Naive thymus-derived CD4-positive, alpha-beta T cell (primary cell): Measurements from ENCODE around the gene PPM1H. TPM values are rescaled to one million over a fixed set of nuclear protein-coding genes. Genes with fewer than 3 reads are reported as not detected.
"Not testable (repeated sequence)": the region's sequence is repeated elsewhere in the genome, so short reads cannot be mapped to it uniquely, and the experiment has no call there.

Experiments used
- ATAC-seq: fragments of 150-1000 bp; cut with Tn5 transposase; 2 replicates; pipeline ENCODE4 v1.10.0; 2021; ENCODE audit warnings: mild to moderate bottlenecking, moderate library complexity
- CTCF ChIA-PET: fragments of 350-600 bp; sonication (Branson Sonifier 250); formaldehyde crosslinking; loops from one replicate; lab custom pipeline; 2021; ENCODE audit warnings: antibody characterized with exemption; lab: Charles Lee
- POLR2A ChIA-PET: fragments of 350-600 bp; sonication (Branson Sonifier 250); formaldehyde crosslinking; loops from one replicate; lab custom pipeline; 2021; ENCODE audit warnings: antibody characterized with exemption, inconsistent platforms; lab: Charles Lee
- DNase-seq, 9 donors: peaks; one replicate each; pipeline versions ENCODE4 v3.0.0 to v3.0.0-alpha.2; 2020 to 2022; ENCODE audit warnings: mixed read lengths in 1 of 9
- H3K27ac ChIP-seq: one replicate; pipeline ENCODE4 v1.7.0; 2013; ENCODE audit warnings: mild to moderate bottlenecking, low read depth, low read length, moderate library complexity
- H3K27me3 ChIP-seq, 2 donors: one replicate each; pipeline ENCODE4 v1.7.0; 2013; ENCODE audit warnings: low read length in 2 of 2, mild to moderate bottlenecking in 2 of 2, moderate library complexity in 2 of 2; ENCODE audit not compliant: control insufficient read depth in 2 of 2, insufficient read depth in 2 of 2
- H3K36me3 ChIP-seq, 3 experiments: 1 replicate in 2 of 3; 2 replicates in 1 of 3; pipeline ENCODE4 v1.7.0; 2013; ENCODE audit warnings: low read length in 3 of 3, mild to moderate bottlenecking in 3 of 3, moderate library complexity in 1 of 3; ENCODE audit not compliant: insufficient read depth in 3 of 3, control insufficient read depth in 2 of 3
- H3K4me1 ChIP-seq, 2 donors: one replicate each; pipeline ENCODE4 v1.7.0; 2013; ENCODE audit warnings: low read length in 2 of 2, mild to moderate bottlenecking in 2 of 2, moderate library complexity in 1 of 2; ENCODE audit not compliant: control insufficient read depth in 2 of 2, insufficient read depth in 2 of 2
- H3K4me3 ChIP-seq: 2 replicates; pipeline ENCODE4 v1.7.0; 2013; ENCODE audit warnings: mild to moderate bottlenecking, low read length
- H3K9me3 ChIP-seq, 3 experiments: 1 replicate in 2 of 3; 2 replicates in 1 of 3; pipeline ENCODE4 v1.7.0; 2013; ENCODE audit warnings: low read length in 3 of 3; ENCODE audit not compliant: control insufficient read depth in 2 of 3
- H3K27ac Mint-ChIP-seq, 9 donors: one replicate each; pipeline ENCODE4 v1.8.0; 2020 to 2022; ENCODE audit warnings: mixed read lengths in 9 of 9, mild to moderate bottlenecking in 8 of 9, moderate library complexity in 5 of 9, inconsistent platforms in 2 of 9
- H3K27me3 Mint-ChIP-seq, 5 donors: one replicate each; pipeline ENCODE4 v1.8.0; 2021 to 2022; ENCODE audit warnings: mixed read lengths in 5 of 5, mild to moderate bottlenecking in 1 of 5
- H3K36me3 Mint-ChIP-seq, 5 donors: one replicate each; pipeline ENCODE4 v1.8.0; 2020 to 2022; ENCODE audit warnings: mixed read lengths in 5 of 5, mild to moderate bottlenecking in 3 of 5, inconsistent platforms in 1 of 5
- H3K4me1 Mint-ChIP-seq, 7 donors: one replicate each; pipeline ENCODE4 v1.8.0; 2020 to 2022; ENCODE audit warnings: mixed read lengths in 7 of 7, mild to moderate bottlenecking in 3 of 7, inconsistent platforms in 1 of 7
- H3K4me3 Mint-ChIP-seq, 10 donors: one replicate each; pipeline ENCODE4 v1.8.0; 2020 to 2022; ENCODE audit warnings: mild to moderate bottlenecking in 10 of 10, mixed read lengths in 10 of 10, moderate library complexity in 6 of 10, inconsistent platforms in 2 of 10
- H3K9me3 Mint-ChIP-seq, 11 donors: one replicate each; pipeline ENCODE4 v1.8.0; 2020 to 2022; ENCODE audit warnings: mixed read lengths in 11 of 11, mild to moderate bottlenecking in 4 of 11, inconsistent platforms in 1 of 11, moderate library complexity in 1 of 11
- intact Hi-C, 2 donors: fragments of 100-400 bp; cut with micrococcal nuclease; formaldehyde crosslinking; loops; one replicate each; pipeline ENCODE4 v1.15.1; 2023
- polyA plus RNA-seq, 2 donors: library from polyadenylated mRNA; unstranded; fragments of 300-500 nt; fragmentation: Illumina TruSeq; gene quantifications; one replicate each; pipeline ENCODE4 v1.2.3, GENCODE V29; 2021
- total RNA-seq, 6 experiments: library from RNA in 5 of 6; stranded (reverse) in 5 of 6; gene quantifications; 1 replicate in 5 of 6; 2 replicates in 1 of 6; pipeline ENCODE4 v1.2.3 and lab custom pipeline; 2021 to 2026

PPM1H gene
- total and polyA plus RNA-seq, 7 experiments from 2014 or later: 0.08 to 2.1 (median 0.34) TPM; not detected in 4

- H3K4me1 ChIP-seq: no peaks in the 10 kb centered on the region
- intact Hi-C loops: no loop called here
- no peak overlapping the region for H3K4me3 ChIP-seq
- no peak overlapping the region for H3K27ac ChIP-seq
- H3K9me3 ChIP-seq: peaks cover 0 to 8% (median 0%) of the 10 kb centered on the region in 3 experiments
- Mint-ChIP-seq H3K9me3 (peaks cover 0 to 14% (median 2%) of the 10 kb centered on the region in 11 donors), H3K27ac (no peak overlapping the region), H3K4me3 (no peak overlapping the region), H3K4me1 (peaks cover 0 to 4% (median 0%) of the 10 kb centered on the region in 7 donors), H3K36me3 (peaks cover 0 to 5% (median 0%) of the 10 kb centered on the region in 5 donors), H3K27me3 (peaks cover 6 to 14% (median 12%) of the 10 kb centered on the region in 5 donors)
- CTCF ChIA-PET: no interaction called here
- H3K27me3 ChIP-seq: no peaks in the 10 kb centered on the region
- no peaks in the 10 kb centered on the region for H3K36me3 ChIP-seq
- DNase-seq (no peak), ATAC-seq (no peak)
- POLR2A ChIA-PET: no interaction called here
Observed at GRCh38 chr12:62676521-62677307, 258.2 kb downstream of the PPM1H start.

DNA sequence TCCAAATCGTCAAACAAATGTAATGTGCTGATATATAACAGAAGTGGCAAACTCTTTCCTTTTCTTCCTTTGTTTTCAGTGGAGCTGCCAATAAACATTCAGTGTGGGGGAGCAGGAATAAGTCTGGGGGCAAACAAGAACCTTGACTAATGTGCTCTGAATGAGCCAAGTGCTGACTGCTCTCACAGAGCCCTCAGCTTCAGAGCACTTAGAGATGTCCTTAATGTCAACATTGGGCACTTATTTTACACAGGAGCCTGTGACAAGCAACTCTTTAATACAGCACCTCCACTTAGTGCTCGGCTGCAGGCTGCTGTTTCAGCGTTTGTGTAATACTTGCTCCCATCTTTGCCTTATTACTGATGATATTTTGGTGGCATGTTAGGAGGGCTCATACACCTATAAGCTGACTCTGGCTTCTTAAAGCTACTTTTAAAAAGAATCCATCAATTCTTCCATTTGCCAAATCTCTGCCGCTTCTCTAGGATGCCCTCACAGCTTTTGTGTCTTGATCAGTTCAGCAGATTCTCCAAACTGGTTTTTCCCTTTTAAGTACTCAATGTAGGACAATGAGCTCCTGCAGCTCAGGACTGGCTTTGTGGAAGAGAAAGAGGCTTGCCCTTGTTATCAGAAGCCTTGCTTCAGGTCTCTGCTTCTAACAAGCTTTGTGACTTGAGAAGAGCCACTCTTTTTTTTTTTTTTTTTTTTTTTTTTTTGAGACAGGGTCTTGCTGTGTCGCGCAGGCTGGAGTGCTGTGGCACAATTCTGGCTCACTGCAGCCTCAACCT is 261.7 kb downstream of the PPM1H start:
- ChIA-PET CTCF (no interaction called here), POLR2A (no interaction called here)
- ATAC-seq: no peak
- intact Hi-C loops: no loop called here
- Mint-ChIP-seq H3K4me3 (no peak overlapping the region), H3K27me3 (peaks cover 0 to 5% (median 0%) of the 10 kb centered on the region in 5 donors), H3K4me1 (no peaks in the 10 kb centered on the region), H3K36me3 (no peaks in the 10 kb centered on the region), H3K9me3 (peaks cover 0 to 14% (median 2%) of the 10 kb centered on the region in 11 donors), H3K27ac (no peak overlapping the region)
- H3K4me3 ChIP-seq: no peak overlapping the region
- peaks cover 0 to 8% (median 0%) of the 10 kb centered on the region in 3 experiments for H3K9me3 ChIP-seq
- H3K27me3 ChIP-seq: no peaks in the 10 kb centered on the region
- DNase-seq: no peak
- H3K36me3 ChIP-seq: no peaks in the 10 kb centered on the region
- no peak overlapping the region for H3K27ac ChIP-seq
- no peaks in the 10 kb centered on the region for H3K4me1 ChIP-seq

- intact Hi-C loops: no loop called here
- ChIA-PET POLR2A (no interaction called here), CTCF (no interaction called here)
- no peak overlapping the region for H3K4me3 ChIP-seq
- H3K27me3 ChIP-seq: no peaks in the 10 kb centered on the region
- no peak overlapping the region for H3K27ac ChIP-seq
- DNase-seq: no peak
- no peaks in the 10 kb centered on the region for H3K4me1 ChIP-seq
- H3K9me3 ChIP-seq: no peaks in the 10 kb centered on the region
- no peaks in the 10 kb centered on the region for H3K36me3 ChIP-seq
- no peak for ATAC-seq
- H3K4me1 Mint-ChIP-seq: no peaks in the 10 kb centered on the region
- H3K27ac Mint-ChIP-seq: no peak overlapping the region
- no peak overlapping the region for H3K4me3 Mint-ChIP-seq
- H3K36me3 Mint-ChIP-seq: no peaks in the 10 kb centered on the region
- peaks cover 0 to 6% (median 0%) of the 10 kb centered on the region in 5 donors for H3K27me3 Mint-ChIP-seq
- H3K9me3 Mint-ChIP-seq: peaks cover 0 to 3% (median 0%) of the 10 kb centered on the region in 11 donors
Observed at GRCh38 chr12:62670986-62671720, 263.8 kb downstream of the PPM1H start.

DNA sequence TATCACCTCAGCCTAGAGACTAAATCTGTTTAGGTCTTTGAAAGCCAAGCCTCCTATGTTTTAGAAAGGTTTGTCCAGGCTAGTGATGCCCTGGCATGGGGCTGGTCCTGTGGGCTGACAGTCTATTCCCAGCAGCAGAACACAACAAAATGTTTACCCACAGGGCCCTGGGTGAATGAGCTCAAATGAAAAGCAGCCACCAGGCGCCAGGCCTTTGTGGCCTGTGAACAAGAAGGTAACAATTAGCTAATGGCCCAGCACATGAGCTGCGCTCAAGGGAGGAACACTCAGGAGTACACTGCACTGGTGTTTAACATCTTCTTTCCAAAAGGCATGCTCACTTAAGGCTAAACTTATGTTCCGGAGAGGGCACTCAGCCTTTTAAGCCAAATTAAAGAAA is 266.2 kb downstream of the PPM1H start:
- H3K27me3 Mint-ChIP-seq: peaks cover 0 to 9% (median 0%) of the 10 kb centered on the region in 5 donors
- H3K27ac Mint-ChIP-seq: no peak overlapping the region
- no peak overlapping the region for H3K4me3 ChIP-seq
- H3K27me3 ChIP-seq: no peaks in the 10 kb centered on the region
- H3K4me1 Mint-ChIP-seq: no peaks in the 10 kb centered on the region
- ATAC-seq: no peak
- POLR2A ChIA-PET: no interaction called here
- H3K36me3 ChIP-seq: no peaks in the 10 kb centered on the region
- CTCF ChIA-PET: no interaction called here
- no peak for DNase-seq
- H3K27ac ChIP-seq: no peak overlapping the region
- no peaks in the 10 kb centered on the region for H3K36me3 Mint-ChIP-seq
- H3K9me3 Mint-ChIP-seq: no peaks in the 10 kb centered on the region
- no peaks in the 10 kb centered on the region for H3K9me3 ChIP-seq
- intact Hi-C loops: no loop called here
- H3K4me3 Mint-ChIP-seq: no peak overlapping the region
- H3K4me1 ChIP-seq: no peaks in the 10 kb centered on the region

DNA sequence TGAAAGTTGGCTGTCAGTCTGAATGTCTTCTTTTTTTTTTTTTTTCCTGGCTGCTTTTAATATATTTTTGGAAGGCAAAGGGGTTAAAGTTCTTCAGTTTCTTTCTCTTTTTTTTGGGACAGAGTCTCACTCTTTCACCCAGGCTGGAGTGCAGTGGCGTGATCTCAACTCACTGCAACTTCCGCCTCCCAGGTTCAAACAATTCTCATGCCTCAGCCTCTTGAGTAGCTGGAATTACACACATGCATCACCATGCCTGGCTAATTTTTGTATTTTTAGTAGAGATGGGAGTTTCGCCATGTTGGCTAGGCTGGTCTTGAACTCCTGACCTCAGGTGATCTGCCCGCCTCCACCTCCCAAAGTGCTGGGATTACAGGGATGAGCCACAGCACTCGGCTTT is 270.0 kb downstream of the PPM1H start:
- H3K27ac ChIP-seq, DNase-seq, ATAC-seq, H3K36me3 ChIP-seq, POLR2A ChIA-PET, H3K27me3 ChIP-seq, H3K9me3 ChIP-seq, H3K27ac Mint-ChIP-seq, H3K36me3 Mint-ChIP-seq, H3K4me3 ChIP-seq, intact Hi-C loops, H3K9me3 Mint-ChIP-seq, H3K4me3 Mint-ChIP-seq, H3K4me1 Mint-ChIP-seq, CTCF ChIA-PET, H3K4me1 ChIP-seq: not testable (repeated sequence)
- H3K27me3 Mint-ChIP-seq: peaks cover 0 to 12% (median 0%) of the 10 kb centered on the region in 5 donors

- no peaks in the 10 kb centered on the region for H3K4me1 ChIP-seq
- H3K4me1 Mint-ChIP-seq: no peaks in the 10 kb centered on the region
- H3K36me3 ChIP-seq: no peaks in the 10 kb centered on the region
- peaks cover 0 to 4% (median 0%) of the 10 kb centered on the region in 5 donors for H3K36me3 Mint-ChIP-seq
- no peak overlapping the region for H3K4me3 Mint-ChIP-seq
- no peaks in the 10 kb centered on the region for H3K27me3 ChIP-seq
- H3K27ac ChIP-seq: no peak overlapping the region
- no peak for ATAC-seq
- no peak for DNase-seq
- no peaks in the 10 kb centered on the region for H3K9me3 ChIP-seq
- CTCF ChIA-PET: no interaction called here
- POLR2A ChIA-PET: no interaction called here
- intact Hi-C loops: no loop called here
- H3K9me3 Mint-ChIP-seq: peaks cover 0 to 3% (median 0%) of the 10 kb centered on the region in 11 donors
- peaks cover 0 to 32% (median 0%) of the 10 kb centered on the region in 5 donors for H3K27me3 Mint-ChIP-seq
- H3K27ac Mint-ChIP-seq: no peak overlapping the region
- H3K4me3 ChIP-seq: no peak overlapping the region
Observed at GRCh38 chr12:62660756-62661155, 274.2 kb downstream of the PPM1H start.
